ENCODE data around the gene TNFRSF19.

TNFRSF19 gene

DNA sequence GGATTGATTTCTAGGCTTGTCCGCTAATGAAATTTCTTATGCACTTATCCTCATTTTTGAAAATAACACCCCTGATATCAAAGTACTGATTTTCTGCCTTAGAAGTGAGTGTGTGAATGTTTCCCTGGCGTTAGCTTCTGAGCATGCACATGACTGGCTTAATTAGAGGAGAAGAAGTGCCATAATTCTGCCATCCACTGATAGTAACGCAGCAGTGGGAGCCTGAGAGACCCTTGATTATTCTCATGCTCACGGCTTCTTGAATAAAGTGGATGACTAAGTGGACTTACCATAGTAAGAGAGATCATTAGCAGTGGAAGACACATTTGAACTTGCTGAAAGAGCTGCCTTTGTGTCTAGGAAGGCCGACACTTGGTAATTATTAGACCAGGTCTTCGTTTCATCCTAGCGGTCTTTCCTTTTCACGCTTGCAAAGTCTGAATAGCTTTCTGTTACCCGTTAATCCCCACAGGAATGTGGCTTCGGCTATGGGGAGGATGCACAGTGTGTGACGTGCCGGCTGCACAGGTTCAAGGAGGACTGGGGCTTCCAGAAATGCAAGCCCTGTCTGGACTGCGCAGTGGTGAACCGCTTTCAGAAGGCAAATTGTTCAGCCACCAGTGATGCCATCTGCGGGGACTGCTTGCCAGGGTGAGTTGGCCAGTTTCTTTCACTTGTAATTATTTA, 45.3 kb downstream of the TNFRSF19 start:
- ChIA-PET CTCF (interaction anchor here (0.6 kb wide), 1 partner anchor 119 kb away, joined by 3 read pairs; no protein-coding TSS in a partner anchor), POLR2A (ENCODE audit: low non-redundant PET) (no interaction called here)
- no peak overlapping the region for H3K27ac ChIP-seq
- TF ChIP-seq, protein P1, sequence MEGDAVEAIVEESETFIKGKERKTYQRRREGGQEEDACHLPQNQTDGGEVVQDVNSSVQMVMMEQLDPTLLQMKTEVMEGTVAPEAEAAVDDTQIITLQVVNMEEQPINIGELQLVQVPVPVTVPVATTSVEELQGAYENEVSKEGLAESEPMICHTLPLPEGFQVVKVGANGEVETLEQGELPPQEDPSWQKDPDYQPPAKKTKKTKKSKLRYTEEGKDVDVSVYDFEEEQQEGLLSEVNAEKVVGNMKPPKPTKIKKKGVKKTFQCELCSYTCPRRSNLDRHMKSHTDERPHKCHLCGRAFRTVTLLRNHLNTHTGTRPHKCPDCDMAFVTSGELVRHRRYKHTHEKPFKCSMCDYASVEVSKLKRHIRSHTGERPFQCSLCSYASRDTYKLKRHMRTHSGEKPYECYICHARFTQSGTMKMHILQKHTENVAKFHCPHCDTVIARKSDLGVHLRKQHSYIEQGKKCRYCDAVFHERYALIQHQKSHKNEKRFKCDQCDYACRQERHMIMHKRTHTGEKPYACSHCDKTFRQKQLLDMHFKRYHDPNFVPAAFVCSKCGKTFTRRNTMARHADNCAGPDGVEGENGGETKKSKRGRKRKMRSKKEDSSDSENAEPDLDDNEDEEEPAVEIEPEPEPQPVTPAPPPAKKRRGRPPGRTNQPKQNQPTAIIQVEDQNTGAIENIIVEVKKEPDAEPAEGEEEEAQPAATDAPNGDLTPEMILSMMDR (conservative IDR thresholded peaks at IDR 0.05; ENCODE audit: low read depth) = no peak
- DNase-seq (ENCODE audit: low spot score) = no peak

DNA sequence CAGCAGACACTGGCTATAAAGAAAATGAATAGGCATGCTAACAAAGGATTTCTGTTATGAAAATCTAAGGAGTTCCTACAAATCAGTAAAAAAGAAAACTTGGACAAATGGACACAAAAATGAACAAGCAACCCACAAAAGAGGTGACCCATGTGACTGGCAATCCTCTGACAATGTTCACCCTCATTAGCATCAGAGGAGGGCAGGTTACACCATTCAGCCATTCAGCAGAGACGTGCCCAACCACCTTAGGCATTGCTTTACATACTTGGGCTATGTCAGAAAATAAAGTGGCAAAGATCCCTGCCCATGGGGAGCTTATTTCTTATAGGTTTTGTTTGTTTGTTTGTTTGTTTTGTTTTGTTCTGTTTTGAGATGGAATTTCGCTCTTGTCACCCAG, 46.0 kb downstream of the TNFRSF19 start:
- TF ChIP-seq, protein P1 (conservative IDR thresholded peaks at IDR 0.05; ENCODE audit: low read depth) = no peak
- no peak for DNase-seq (ENCODE audit: low spot score)
- POLR2A ChIA-PET (ENCODE audit: low non-redundant PET) = no interaction called here
- no peak overlapping the region for H3K27ac ChIP-seq
- CTCF ChIA-PET = no interaction called here

DNA sequence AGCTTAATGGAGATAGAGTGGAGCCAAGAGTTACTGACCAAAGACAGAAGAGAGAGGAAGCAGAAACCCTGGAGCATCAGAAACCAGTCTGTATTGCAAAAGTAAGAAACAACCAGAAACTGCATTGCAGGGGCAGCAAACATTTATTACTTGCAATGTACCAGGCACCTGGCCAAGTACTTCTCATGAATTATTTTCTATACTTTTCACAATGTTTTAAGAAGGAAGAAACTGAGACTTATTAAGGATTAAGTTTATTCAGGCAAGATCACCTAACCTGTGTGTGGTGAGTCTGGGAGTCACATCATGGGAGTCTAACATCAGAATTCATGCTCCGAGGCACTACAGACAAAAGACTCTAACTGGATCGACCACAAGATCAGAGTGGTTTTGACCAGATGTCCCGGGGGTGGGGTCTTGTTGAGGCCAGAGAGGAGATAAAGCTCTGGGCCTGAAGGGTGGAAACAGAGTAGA, 47.4 kb downstream of the TNFRSF19 start:
- TF ChIP-seq, protein P1 (conservative IDR thresholded peaks at IDR 0.05; ENCODE audit: low read depth) = no peak
- ChIA-PET CTCF (no interaction called here), POLR2A (ENCODE audit: low non-redundant PET) (no interaction called here)
- DNase-seq (ENCODE audit: low spot score) = no peak
- no peak overlapping the region for H3K27ac ChIP-seq

DNA sequence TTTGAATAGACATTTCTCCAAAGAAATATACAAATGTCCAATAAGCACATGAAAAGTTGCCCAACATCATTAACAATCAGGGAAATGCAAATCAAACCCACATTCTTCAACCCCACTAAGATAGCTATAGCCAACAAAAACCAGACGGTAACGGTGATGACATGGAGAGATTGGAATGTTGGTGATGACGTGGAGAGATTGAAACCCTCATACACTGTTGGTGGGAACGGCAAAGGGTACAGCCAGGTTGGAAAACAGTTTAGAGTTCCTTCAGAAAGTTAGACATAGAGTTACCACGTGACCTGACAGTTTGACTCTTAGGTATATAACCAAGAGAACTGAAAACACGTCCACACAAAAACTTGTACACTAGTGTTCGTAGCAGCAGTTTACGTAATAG, 48.1 kb downstream of the TNFRSF19 start:
- peak; percentile 51 for DNase-seq (ENCODE audit: low spot score)
- CTCF ChIA-PET = no interaction called here
- H3K27ac ChIP-seq = no peak overlapping the region
- POLR2A ChIA-PET (ENCODE audit: low non-redundant PET) = no interaction called here
- TF ChIP-seq, protein P1 (conservative IDR thresholded peaks at IDR 0.05; ENCODE audit: low read depth) = no peak

DNA sequence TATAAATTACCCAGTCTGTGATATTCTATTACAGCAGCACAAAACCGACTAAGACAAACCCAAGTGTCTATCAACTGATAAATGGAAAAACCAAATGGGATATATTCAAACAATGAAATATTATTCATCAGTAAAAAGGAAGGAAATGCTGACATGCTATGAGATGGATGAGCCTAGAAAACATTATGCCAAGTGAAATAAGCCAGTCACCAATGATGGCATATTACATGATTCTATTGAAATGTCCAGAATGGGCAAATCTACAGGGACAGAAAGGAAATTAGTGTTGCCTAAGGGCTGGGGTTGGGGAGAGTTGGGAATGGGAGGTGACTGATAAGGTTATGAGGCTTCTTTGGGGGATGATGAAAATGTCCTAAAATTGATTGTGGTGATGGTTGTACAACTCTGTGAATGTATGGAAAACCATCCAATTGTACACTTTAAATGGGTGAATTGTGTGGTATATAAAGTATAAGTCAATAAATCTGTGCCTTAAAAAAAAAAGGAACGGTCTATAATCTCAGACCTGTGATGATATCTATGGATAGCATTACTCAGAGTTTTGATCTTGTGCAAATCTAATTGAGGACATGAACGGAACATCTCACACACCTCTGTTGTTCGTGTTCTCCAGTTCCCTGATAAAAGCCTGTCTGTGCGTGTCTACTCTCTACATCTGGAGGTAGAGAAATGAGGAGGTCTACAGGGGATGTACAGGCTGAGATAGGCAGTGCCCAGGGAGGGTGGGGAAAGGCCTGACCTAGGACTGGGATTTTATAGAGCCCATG, 49.0 kb downstream of the TNFRSF19 start:
- H3K27ac ChIP-seq = no peak overlapping the region
- CTCF ChIA-PET = no interaction called here
- POLR2A ChIA-PET (ENCODE audit: low non-redundant PET) = no interaction called here
- DNase-seq (ENCODE audit: low spot score) = no peak
- TF ChIP-seq, protein P1 (conservative IDR thresholded peaks at IDR 0.05; ENCODE audit: low read depth) = no peak

DNA sequence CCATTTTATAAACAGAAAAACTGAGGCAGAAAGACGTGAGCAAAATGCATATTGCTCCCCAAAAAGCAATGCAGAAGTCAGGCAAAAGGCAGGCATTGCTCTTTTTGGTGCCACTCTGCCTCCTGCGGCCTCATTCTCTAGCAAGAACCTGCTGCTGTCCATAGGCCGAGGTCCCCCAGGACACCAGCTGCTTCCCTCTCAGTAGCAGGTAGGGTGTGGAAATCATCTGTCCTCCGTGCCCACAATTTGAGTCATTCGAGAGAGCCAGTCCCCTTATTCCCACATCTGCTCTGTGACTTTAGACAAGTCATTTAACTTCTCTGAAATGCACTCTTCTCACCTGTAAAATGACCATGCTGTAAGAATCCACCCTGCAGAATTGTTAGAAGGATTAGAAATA, 50.0 kb downstream of the TNFRSF19 start:
- no peak for DNase-seq (ENCODE audit: low spot score)
- TF ChIP-seq, protein P1 (conservative IDR thresholded peaks at IDR 0.05; ENCODE audit: low read depth) = no peak
- no peak overlapping the region for H3K27ac ChIP-seq
- POLR2A ChIA-PET (ENCODE audit: low non-redundant PET) = no interaction called here
- CTCF ChIA-PET = no interaction called here
